Measurements from ENCODE around the gene CCDC93.

DNA sequence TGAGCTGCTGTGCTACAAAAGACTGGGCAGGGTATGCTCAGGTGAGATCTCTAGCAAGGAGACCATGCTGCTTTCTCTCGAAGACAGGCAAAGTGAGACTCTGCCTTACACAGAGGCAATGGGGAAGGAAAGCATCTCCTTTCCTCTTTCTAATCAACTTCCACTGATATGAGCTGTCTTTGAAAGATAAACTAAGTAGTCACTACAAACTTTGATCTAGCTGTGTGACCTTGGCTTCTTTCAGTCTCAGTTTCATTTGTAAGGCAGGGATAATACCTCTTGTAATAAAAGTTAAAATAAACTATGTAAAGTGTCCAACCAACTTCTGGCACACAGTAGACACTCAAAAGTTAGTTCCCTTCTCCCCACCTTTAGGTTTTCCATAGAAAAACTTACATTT lies 7.5 kb downstream of the CCDC93 start:
- TF ChIP-seq, protein P1, sequence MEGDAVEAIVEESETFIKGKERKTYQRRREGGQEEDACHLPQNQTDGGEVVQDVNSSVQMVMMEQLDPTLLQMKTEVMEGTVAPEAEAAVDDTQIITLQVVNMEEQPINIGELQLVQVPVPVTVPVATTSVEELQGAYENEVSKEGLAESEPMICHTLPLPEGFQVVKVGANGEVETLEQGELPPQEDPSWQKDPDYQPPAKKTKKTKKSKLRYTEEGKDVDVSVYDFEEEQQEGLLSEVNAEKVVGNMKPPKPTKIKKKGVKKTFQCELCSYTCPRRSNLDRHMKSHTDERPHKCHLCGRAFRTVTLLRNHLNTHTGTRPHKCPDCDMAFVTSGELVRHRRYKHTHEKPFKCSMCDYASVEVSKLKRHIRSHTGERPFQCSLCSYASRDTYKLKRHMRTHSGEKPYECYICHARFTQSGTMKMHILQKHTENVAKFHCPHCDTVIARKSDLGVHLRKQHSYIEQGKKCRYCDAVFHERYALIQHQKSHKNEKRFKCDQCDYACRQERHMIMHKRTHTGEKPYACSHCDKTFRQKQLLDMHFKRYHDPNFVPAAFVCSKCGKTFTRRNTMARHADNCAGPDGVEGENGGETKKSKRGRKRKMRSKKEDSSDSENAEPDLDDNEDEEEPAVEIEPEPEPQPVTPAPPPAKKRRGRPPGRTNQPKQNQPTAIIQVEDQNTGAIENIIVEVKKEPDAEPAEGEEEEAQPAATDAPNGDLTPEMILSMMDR (IDR thresholded peaks at IDR 0.05), result no peak
- TF ChIP-seq POLR2A (IDR thresholded peaks at IDR 0.05) (no peak), EP300 (IDR thresholded peaks at IDR 0.05) (no peak), POLR2AphosphoS5 (IDR thresholded peaks at IDR 0.05) (no peak)
